HG03064 (cell line): Measurements from ENCODE around the gene JAML.

Experiments used
- ATAC-seq: cut with Tn5 transposase; IDR thresholded peaks from one replicate; pipeline ENCODE4 v1.9.1; 2021; ENCODE audit warnings: low read depth; ENCODE audit not compliant: unreplicated experiment

JAML gene

GRCh38 chr11:118151431-118151830, 73.4 kb downstream of the JAML start:
- no peak for ATAC-seq

DNA sequence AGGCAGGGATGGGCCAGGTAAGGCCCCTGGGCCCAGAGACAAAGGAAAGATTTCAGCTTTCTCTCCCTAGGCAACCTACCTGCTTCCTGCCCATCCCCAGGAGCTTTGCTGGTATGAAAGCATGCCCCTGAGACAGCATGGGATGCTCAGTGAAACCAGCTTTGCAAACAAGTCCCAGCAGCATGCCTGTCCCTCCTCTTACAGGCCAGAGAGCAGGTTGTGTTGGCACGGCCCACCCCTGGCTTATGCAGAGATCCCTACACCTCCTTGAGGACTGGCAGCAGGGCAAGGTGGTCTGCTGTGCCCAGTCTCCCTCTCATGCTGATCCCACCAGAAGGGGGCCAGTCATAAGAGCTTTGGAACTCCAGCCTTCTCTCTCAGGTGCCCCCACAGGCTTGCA, 75.3 kb downstream of the JAML start:
- ATAC-seq = no peak

DNA sequence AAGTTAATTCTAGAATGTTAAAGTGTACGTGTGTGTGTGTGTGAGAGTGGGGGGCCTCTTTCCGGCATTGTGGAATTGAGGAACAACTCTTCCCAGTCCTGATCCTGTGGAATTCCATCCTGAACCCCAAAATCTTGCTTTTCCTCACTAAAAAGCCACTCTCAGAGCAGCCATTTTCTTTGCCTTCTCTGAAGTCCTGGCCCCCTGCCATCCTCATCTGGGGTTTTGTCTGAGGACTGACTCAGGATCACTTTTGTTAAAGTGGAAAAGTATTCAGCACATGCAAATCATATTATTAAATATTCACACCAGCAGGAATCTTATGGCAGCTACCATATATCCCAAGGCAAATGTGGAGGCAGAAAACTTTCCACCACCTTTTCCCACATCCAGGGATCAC, 76.0 kb downstream of the JAML start:
- ATAC-seq = no peak

GRCh38 chr11:118148240-118148639, 76.6 kb downstream of the JAML start:
- no peak for ATAC-seq

- no peak for ATAC-seq
Measured at GRCh38 chr11:118147502-118147901, 77.3 kb downstream of the JAML start.

- no peak for ATAC-seq
Measured at GRCh38 chr11:118146554-118146953, 78.3 kb downstream of the JAML start.

GRCh38 chr11:118145285-118146227, 79.3 kb downstream of the JAML start:
- ATAC-seq = peak; percentile 54

GRCh38 chr11:118144301-118145268, 80.2 kb downstream of the JAML start:
- ATAC-seq = no peak
